ENCODE results near the gene CTBP2.

DNA sequence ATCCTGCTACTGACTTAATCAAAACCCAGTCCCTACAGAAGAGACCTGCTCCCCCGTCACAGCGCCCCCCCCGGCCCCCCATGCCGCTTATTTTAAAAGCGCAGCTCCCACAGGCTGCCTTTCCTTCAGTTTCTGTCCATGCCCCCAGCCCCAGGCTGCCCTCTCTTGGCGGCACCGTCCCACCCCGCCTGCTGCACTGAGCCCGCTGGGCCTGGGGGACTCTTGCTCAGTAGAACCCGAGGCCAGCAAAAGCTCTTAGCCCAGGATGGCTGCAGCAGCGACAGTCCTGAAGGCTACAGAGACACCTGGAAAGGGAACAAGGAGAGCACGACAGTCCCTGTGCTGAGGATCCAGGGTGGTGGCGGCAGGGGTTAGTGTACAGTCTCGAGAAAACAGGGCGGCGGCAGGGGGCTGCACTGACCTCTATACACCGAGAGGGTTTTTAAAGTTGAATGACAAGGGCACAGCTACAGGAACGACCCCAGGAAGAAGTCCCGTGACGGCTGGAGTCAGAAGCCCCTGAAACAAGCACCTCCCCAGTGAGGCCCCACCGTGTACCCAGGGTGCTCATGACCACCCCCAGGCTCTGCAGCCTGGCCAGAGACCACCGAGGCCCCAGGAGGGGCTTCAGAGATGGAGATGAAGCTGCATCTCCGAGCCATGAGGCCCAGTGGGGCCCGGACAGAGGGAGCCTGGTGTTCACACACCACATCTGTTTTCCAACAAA lies 164.1 kb downstream of the CTBP2 start:
- TF ChIP-seq, protein P1, sequence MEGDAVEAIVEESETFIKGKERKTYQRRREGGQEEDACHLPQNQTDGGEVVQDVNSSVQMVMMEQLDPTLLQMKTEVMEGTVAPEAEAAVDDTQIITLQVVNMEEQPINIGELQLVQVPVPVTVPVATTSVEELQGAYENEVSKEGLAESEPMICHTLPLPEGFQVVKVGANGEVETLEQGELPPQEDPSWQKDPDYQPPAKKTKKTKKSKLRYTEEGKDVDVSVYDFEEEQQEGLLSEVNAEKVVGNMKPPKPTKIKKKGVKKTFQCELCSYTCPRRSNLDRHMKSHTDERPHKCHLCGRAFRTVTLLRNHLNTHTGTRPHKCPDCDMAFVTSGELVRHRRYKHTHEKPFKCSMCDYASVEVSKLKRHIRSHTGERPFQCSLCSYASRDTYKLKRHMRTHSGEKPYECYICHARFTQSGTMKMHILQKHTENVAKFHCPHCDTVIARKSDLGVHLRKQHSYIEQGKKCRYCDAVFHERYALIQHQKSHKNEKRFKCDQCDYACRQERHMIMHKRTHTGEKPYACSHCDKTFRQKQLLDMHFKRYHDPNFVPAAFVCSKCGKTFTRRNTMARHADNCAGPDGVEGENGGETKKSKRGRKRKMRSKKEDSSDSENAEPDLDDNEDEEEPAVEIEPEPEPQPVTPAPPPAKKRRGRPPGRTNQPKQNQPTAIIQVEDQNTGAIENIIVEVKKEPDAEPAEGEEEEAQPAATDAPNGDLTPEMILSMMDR (IDR thresholded peaks at IDR 0.05) = no peak
- TF ChIP-seq POLR2A (IDR thresholded peaks at IDR 0.05; ENCODE audit: low read depth) = no peak
- no peak for TF ChIP-seq EP300 (IDR thresholded peaks at IDR 0.05)
